ENCODE data around the gene MSI2. TPM values are rescaled to one million over a fixed set of nuclear protein-coding genes. Genes with fewer than 3 reads are reported as not detected.

Gene MSI2
- 10 to 100 TPM; 12.0 to 22.6 (median 19.4) TPM for total RNA-seq
- long read RNA-seq, result 0 reads

DNA sequence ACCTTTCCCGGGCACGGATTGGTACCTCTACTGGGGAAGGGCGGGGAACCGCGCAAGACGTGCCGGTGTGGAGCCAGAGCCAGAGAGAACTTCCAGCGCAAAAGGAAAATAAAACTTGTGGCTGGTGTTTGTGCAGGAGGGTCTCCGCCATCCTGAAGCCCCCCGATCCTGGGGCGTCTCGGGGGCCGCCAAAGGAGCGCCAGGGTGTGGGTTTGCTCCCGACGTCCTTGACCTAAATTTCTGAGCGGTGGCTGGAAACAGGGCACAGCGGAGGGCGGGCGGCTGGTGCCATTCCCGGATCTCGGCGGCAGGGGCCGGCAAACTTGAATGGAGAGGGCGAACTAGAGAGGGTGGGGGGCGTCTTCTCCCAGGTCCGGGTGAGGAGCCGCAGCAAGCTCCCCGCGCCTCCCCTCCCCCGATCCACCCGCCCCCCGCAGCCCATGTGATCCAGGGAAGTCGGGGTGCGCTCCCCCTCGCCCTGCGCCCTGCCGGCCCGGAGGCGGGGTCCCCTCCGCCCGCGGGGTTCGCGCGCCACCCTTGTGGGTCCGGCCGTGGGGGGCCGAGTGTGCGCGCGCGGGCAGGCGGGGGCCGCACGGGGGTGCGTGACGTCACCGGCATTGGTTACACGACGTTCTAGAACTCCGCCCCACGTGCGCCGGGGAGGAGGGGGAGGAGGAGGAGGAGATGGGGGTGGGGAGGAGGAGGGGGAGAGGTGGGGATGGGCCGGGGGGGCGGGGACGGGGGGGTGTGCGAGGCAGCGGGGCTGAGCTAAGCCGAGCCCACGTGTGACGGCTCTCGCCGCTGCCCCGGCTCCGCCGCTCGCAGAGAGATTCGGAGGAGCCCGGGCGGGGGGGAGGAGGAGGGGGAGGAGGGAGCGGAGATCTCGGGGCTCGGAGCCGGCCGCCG, at the start of gene MSI2:
Gene MSI2 (plus strand): TSS at position 748 of the 906 bp plus-strand sequence. CDS start 220 bp downstream, outside the sequence.
- Histone ChIP-seq H3K4me1 (no peaks in the 10 kb centered on the region), H3K4me3 (peak within 1 kb of the TSS; percentile 74 to 76 (median 76)), H3K27ac (peak within 1 kb of the TSS; percentile 85 to 94 (median 92)), H3K27me3 (no peaks in the 10 kb centered on the region), H3K9me3 (no peaks in the 10 kb centered on the region), H3K36me3 (no peaks in the 10 kb centered on the region)
- TF ChIP-seq CTCF (IDR thresholded peaks at IDR 0.05), result no peak
- no peak for TF ChIP-seq POLR2A (IDR thresholded peaks at IDR 0.05)
- intact Hi-C loops (cut with DNase I), result no loop called here
- WGBS (ENCODE audit: insufficient coverage, low coverage, low lambda C conversion rate, missing lambda C conversion rate), result under 1% methylated on average over 40 of the region's 88 CpGs
- peak; percentile 94 to 95 (median 94) for DNase-seq
- ATAC-seq, result peak; percentile 89 to 92 (median 90)

DNA sequence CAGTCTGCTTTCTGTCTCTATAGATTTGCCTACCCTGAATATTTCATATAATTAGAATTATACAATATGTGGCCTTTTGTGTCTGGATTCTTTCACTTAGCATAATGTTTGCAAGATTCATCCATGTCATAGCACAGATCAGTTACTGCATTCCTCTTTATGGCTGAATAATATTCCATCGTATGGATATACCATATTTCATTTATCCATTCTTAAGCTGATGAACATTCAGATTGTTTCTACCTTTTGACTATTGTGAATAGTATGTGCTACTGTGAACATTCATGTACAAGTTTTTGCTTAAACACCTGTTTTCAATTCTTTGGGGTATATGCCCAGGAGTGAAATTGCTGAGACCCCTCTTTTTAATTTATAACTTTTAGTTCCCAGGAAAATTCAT, 49.4 kb upstream of the MSI2 start:
- H3K4me1 ChIP-seq, result no peaks in the 10 kb centered on the region

GRCh38 chr17:57207396-57207795, 48.9 kb upstream of the MSI2 start:
- Histone ChIP-seq H3K27me3 (no peaks in the 10 kb centered on the region), H3K4me3 (no peak overlapping the region), H3K4me1 (no peaks in the 10 kb centered on the region), H3K27ac (no peak overlapping the region), H3K9me3 (no peaks in the 10 kb centered on the region), H3K36me3 (no peaks in the 10 kb centered on the region)
- DNase-seq (no peak), ATAC-seq (no peak)
- intact Hi-C loops (cut with DNase I), result no loop called here
- WGBS (ENCODE audit: insufficient coverage, low coverage, low lambda C conversion rate, missing lambda C conversion rate), result 60% methylated on average over 2 of the region's 2 CpGs
- TF ChIP-seq CTCF (IDR thresholded peaks at IDR 0.05), result no peak
- TF ChIP-seq POLR2A (IDR thresholded peaks at IDR 0.05), result no peak

More for the DNA sequence above, 49.4 kb upstream of the MSI2 start:
- 70% methylated on average over 1 of the region's 1 CpG for WGBS (ENCODE audit: insufficient coverage, low coverage, low lambda C conversion rate, missing lambda C conversion rate)
- no peaks in the 10 kb centered on the region for H3K9me3 ChIP-seq
- no peak for DNase-seq
- ATAC-seq, result no peak
- no peaks in the 10 kb centered on the region for H3K27me3 ChIP-seq
- no peak overlapping the region for H3K4me3 ChIP-seq
- intact Hi-C loops (cut with DNase I), result no loop called here
- TF ChIP-seq POLR2A (IDR thresholded peaks at IDR 0.05) (no peak), CTCF (IDR thresholded peaks at IDR 0.05) (no peak)
- H3K27ac ChIP-seq, result no peak overlapping the region
- H3K36me3 ChIP-seq, result no peaks in the 10 kb centered on the region

DNA sequence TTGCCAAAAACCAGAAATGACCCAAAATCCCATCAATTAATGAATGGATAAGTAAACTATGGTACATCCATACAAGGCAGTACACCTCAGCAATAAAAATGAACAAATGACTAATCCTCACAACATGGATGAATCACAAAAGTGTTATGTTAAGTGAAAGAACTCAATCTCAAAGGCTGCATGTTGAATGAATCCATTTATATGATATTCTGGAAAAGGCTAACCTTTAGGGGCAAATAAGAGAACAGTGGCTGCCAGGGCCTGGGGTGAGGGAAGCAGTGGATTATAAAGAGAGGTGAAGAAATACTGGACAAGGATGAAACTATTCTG, 46.1 kb upstream of the MSI2 start:
- H3K9me3 ChIP-seq, result no peaks in the 10 kb centered on the region
- DNase-seq, result no peak
- TF ChIP-seq CTCF (IDR thresholded peaks at IDR 0.05) (no peak), POLR2A (IDR thresholded peaks at IDR 0.05) (no peak)
- H3K4me3 ChIP-seq, result no peak overlapping the region
- intact Hi-C loops (cut with DNase I), result no loop called here
- H3K27ac ChIP-seq, result no peak overlapping the region
- H3K36me3 ChIP-seq, result no peaks in the 10 kb centered on the region
- ATAC-seq, result no peak
- H3K4me1 ChIP-seq, result no peaks in the 10 kb centered on the region
- no peaks in the 10 kb centered on the region for H3K27me3 ChIP-seq

Measured in right lobe of liver (tissue), 6 donors.